Measurements from ENCODE around the gene NBPF9. TPM values are rescaled to one million over a fixed set of nuclear protein-coding genes. Genes with fewer than 3 reads are reported as not detected.

Gene NBPF9, protein sequence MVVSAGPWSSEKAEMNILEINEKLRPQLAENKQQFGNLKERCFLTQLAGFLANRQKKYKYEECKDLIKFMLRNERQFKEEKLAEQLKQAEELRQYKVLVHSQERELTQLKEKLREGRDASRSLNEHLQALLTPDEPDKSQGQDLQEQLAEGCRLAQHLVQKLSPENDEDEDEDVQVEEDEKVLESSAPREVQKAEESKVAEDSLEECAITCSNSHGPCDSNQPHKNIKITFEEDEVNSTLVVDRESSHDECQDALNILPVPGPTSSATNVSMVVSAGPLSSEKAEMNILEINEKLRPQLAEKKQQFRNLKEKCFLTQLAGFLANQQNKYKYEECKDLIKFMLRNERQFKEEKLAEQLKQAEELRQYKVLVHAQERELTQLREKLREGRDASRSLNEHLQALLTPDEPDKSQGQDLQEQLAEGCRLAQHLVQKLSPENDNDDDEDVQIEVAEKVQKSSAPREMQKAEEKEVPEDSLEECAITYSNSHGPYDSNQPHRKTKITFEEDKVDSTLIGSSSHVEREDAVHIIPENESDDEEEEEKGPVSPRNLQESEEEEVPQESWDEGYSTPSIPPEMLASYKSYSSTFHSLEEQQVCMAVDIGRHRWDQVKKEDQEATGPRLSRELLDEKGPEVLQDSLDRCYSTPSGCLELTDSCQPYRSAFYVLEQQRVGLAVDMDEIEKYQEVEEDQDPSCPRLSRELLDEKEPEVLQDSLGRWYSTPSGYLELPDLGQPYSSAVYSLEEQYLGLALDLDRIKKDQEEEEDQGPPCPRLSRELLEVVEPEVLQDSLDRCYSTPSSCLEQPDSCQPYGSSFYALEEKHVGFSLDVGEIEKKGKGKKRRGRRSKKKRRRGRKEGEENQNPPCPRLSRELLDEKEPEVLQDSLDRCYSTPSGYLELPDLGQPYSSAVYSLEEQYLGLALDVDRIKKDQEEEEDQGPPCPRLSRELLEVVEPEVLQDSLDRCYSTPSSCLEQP (N-terminal part only)
- 7.1 and 19.4 TPM in 2 replicates for total RNA-seq

DNA sequence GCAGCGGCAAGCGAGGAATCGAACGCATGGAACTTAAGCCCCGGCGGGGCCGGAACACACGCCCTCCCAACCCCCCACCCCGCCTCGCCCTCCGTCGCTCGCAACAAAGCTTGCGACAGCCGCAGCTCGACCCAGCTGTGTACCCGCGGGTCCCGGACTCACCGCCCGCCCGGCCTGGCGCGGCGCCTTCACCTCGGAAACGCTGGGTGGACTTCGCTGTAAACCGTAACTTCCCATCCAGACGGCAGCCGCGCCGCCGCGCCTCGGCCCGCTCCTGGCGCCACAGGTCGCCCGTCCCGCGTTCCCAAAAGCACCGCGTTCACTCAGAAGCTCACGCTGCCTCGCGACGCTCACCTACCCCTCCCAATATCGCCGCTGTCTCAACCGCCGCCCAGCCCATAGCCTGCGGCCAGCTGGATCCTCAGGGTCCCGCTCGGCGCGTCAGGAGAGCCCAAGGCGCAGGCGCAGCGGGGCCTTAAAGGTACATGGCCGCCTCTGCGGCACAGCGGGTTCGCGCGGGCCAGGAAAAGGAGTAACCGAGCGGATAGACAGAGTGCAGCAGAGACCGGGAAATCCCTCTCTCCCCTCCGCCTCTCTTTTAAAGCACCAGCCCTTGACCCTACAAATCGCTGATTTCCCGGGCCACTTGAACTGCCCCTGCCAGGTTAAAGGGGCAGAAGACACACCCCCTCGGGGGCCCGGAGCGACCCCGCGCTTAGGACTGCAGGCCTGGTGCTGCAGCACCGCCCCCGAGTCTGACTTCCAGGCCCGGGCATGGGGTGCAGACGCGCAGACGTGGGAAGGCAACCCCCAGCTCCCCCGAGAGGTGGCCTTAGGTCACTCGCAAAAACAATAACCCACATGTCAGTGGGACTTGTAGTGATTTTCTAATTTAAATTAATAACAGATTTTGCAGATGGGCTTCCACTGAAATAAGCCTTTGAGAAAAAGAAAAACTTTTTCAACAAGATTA, at the start of gene NBPF9:
TSS of gene NBPF9 (minus strand) at position 443 of the 973 bp plus-strand sequence. CDS start 21,412 bp downstream, outside the sequence.

Data from bladder microvascular endothelial cell (primary cell).